GM21381 (cell line): ENCODE results near the gene SLC26A6.

Source experiments
- ATAC-seq: cut with Tn5 transposase; IDR thresholded peaks from one replicate; pipeline ENCODE4 v1.9.1; 2021; ENCODE audit warnings: mild to moderate bottlenecking, moderate library complexity; ENCODE audit not compliant: unreplicated experiment

SLC26A6 gene

GRCh38 chr3:48581621-48582481 is 53.4 kb downstream of the SLC26A6 start:
- no peak for ATAC-seq

DNA sequence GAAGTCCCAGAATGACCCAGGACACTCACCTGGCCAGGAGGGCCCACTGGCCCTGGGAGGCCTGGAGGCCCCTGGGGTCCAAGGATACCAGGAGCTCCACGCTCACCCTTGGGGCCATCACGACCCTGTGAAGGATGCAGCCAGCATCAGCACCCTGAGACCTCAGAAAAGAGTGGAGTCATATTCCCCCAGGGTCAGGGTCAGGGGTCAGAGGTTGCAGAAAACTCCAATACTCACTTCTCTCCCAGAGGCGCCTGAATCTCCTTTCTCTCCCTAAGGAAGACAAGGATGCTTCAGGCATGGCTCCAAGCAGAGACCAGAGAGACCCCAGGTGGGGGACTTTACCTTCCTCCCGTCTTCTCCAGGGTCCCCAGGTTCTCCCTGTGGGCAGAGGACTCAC is 58.6 kb downstream of the SLC26A6 start:
- no peak for ATAC-seq
